IPS-NIHi7 (cell line): ENCODE measurements around the gene SMYD1.
A peak's percentile ranks its signal among the peaks of the same experiment; 100 is the strongest.

Experiments used
- DNase-seq: peaks from one replicate; pipeline ENCODE4 v3.0.0; 2012; ENCODE audit warnings: mixed read lengths; ENCODE audit errors: extremely low spot score

The SMYD1 gene

DNA sequence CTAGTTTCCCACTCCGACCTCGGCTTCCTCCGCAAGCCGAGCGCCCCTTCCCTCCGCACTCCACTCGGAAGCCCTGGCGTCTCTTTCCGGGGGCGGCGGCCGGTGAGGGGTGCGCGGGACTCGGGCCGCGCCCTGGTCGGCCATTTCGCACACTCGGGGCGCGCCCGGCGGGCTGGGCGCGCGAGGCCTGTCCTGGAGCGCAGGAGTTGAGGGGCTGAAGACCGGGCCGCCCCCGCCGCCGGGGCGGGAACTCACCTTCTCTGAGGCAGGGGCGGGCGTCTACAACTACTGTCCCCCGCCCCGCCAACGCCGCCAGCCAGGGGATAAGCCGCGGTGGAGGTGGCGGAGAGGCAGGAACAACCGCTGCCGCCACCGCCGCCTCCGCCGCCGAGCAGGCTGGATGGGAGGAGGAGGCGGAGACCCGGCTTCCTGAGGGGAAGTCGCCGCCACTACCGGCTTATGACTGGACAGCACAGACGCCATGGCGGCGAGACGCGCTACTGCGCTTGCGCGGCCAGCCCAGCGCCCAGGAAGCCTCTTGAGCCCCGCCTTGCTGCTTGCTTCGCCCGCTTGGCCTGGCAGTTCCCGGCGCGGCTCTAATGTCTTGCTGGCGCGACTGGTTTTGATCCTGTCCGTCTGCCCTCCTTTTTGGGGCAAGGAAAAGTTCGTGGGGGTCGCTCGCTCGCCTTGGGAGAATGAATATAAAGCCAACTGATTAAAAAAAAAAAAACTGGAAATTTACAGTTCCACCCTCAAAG is 12.1 kb upstream of the SMYD1 start, which contains the start of gene KRCC1:
Gene KRCC1, minus strand, starts transcription at position 413 of the 758 bp plus-strand sequence. CDS start 27,220 bp downstream, outside the sequence.
- DNase-seq = peak; percentile 97

- no peak for DNase-seq
Observed at GRCh38 chr2:88057437-88057844, 10.2 kb upstream of the SMYD1 start.

DNA sequence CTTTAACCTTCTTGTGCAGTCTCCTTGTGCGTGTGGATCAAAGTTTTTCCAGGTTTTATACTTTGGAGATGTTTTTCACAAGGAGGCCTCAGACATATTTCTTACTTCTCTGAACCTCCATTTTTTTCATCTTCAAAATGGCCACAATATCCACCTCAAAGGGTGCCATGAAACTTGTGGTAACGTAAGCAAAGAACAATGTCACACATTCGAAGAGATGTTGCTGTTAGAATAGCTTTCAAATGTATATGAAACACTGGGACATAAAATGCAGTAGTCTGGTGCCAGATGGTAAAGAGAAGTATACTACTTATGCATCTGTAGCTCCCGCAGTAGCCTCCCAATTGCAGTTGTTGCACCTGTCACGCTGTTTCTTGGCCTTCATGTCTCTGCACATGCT is 9.4 kb upstream of the SMYD1 start:
- DNase-seq = no peak

DNA sequence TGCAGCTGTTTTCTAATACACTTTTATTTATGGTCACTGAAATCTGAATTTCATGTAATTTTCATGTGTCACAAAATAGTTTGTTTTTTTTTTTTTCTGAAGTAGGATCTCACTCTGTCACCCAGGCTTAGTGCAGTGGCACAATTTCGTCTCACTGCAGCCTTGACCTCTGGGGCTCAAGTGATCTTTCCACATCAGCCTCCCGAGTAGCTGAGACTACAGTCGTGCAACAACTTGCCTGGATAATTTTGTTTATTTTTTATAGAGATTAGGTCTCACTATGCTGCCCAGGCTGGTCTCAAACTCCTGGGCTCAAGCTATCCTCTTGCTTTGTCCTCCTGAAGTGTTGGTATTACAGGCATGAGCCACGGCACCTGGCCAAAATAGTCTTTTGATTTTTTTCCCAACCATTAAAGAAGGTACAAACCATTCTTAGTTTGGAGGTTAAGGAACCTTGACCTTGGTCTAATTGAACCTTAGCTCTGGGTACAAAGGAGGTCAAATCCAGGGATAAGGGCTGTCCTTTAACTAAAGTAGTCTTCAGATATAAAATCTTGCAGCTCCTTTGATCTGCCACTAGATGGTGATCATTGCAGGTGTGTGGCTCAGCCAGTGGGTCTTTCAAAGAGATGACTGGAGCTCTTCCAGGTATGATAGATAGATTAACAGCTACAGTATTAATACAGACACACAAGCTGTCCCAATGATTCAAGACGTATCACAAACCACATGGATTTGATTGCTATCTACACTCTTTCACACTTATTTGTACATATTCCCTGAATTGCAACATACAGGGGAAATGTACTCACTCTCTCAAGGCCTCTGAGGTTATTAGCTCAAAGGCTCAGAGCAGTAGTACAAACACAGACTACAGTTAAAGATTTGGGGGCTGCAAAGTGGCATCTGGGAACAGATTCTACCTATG is 7.4 kb upstream of the SMYD1 start:
- peak; percentile 66 for DNase-seq

DNA sequence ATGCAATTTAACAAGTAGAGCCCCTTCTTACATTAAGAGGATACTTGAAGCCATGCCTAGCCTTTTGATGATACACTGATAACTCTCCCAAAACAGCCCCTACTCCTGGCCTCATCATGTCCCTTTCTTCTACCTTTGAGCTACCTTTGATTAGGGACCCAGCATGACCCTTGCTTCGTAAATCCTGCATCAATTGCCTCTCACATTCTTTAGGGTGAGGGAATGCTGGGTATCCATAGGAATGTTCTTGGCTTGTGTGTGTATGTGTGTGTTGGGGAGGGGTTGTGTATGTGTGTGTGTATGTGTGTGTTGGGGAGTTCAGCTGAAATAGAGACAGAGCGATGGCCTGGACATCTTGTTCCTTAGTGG is 6.7 kb upstream of the SMYD1 start:
- no peak for DNase-seq

DNA sequence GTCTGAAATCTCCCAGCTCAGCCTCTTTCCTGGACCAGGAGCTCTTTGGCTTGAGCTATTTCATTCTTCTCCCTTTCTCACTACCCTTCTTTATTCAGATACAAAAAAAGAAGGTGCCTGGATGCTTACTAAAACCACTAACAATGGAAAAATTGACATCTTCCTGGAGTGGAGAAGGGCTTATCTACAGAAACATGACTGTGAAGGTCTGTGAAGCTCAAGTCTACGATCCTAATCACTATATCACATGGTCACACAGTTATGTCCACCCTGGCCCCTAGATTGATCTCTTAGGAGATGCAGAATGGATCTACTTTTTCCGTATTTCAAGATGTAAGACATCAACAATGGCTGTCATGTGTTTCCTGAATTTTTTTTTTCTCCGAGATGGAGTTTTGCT is 6.3 kb upstream of the SMYD1 start:
- DNase-seq = no peak

- DNase-seq = no peak
Observed at GRCh38 chr2:88066543-88066942, 1.1 kb upstream of the SMYD1 start.

DNA sequence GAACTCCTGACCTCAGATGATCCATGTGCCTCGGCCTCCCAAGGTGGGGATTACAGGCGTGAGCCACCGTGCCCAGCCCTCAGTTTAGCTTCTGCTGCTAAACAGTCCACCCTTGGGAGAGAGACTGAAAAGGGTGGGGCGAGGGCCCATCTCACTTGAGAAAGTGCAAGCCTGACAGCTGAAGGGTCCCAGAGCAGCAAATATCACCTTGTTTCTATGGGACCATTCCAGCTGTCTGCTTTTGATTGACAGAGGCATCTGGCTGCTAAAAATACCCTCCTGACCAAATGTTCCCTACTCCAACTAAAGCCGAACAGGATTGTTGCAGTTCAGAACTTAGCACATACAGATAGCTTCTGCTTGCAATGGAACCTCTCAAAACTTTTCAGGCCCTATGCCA is 436 bp upstream of the SMYD1 start:
- no peak for DNase-seq

GRCh38 chr2:88068044-88068443 is 419 bp downstream of the SMYD1 start:
- no peak for DNase-seq

DNA sequence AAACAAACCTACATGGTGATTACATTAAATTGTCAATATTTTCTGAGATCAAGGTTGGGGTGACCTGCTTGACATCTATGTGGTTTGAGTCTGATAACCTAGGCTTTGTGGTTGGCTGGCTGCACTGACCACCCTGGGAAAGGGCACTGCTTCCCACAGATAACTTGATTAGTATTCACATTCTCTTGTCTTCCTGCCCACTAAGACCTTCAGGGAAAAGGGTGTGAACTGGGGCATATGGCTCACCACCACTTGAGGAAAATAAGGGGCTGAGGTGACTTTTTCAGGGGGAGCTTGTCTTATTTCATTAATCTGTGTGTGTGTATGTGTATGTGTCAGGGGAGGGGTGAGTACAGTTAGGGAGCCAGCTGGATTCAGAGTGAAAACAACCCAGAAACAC is 1.5 kb downstream of the SMYD1 start:
- no peak for DNase-seq

DNA sequence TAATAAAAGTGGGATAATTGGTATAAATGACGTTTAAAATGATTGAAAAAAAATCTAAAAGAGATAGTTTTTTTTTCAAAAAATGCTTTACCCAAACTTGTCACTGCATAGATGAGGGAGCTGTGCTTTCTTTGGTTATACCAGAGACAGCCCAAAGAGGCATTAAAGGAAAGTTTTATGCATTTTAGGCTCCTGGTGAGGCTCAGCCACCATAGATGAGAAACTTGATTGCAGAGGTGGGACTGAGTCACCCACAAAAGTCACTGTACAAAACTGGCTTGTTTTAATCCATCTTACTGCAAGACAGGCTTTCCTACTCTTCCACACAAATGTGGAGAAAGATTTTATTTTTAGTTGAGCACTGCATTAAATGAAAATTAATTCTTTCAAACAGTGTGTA is 2.4 kb downstream of the SMYD1 start:
- no peak for DNase-seq

GRCh38 chr2:88071365-88071764 is 3.7 kb downstream of the SMYD1 start:
- peak; percentile 46 for DNase-seq

GRCh38 chr2:88074150-88074549 is 6.5 kb downstream of the SMYD1 start:
- DNase-seq = no peak

- no peak for DNase-seq
Observed at GRCh38 chr2:88074854-88075292, 7.2 kb downstream of the SMYD1 start.

GRCh38 chr2:88077080-88077479 is 9.5 kb downstream of the SMYD1 start:
- DNase-seq = no peak

DNA sequence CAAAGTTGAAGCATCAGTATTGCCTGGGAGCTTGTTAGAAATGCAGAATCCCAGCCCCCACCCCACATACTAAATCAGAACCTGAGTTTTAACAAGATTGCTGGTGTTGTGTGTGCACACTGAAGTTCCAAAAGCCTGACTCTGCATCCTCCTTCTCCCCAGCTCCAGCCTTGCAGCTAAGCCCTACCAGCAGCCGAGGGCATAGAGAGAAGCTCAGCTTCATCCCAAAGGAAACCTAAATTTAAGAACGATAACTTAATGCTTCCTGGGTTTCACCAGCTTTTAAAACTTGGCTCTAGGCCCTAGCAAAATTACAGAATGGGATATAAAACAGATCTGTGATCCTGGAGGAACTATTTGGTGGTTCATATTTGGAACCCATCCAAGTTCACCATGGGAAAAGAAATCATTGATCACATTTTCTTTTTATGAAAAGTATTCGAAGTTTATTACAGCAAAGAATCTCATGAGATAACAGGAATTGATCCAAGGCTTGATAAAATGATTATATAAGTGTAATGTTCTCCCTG is 11.1 kb downstream of the SMYD1 start:
- DNase-seq = no peak

GRCh38 chr2:88080545-88080944 is 12.9 kb downstream of the SMYD1 start:
- no peak for DNase-seq

GRCh38 chr2:88081924-88082608 is 14.4 kb downstream of the SMYD1 start:
- no peak for DNase-seq

DNA sequence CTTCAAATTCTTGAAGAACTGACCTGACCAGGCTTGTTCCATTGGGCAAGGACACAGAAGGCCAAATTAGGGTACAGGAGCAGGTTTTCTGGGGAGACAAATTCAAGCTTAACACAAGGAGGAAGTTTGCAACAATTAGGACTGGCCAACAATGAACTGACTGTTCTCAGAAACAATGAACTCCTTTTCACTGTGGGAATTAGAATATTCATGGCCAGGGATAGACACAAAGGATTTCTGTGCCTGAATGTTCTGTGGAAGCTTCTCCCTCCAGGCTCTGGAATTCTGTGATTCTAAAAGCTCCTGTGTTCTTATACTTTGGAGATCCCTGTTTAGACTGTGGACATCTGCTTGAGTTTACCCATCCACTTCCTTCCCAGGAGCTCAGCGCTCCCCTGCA is 15.2 kb downstream of the SMYD1 start:
- no peak for DNase-seq

DNA sequence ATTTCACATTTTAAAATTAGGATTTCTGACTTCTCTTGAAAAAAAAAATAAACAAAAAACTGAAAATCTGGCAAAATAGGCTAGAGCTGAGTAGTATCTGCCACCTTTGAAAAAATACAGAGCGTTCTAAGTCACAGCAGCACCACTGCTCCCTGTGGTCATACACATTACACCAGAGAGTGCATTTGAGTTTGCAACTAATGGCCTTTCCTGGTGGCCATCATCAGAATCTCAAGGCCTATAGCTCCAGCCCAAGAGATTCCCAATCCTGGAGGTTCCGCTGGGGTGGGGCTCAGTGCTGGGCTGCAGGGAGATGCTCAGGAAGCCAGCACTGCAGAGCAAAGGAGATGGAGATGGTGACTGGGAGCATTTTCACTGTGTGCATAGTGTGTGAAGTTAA is 17.5 kb downstream of the SMYD1 start:
- no peak for DNase-seq

DNA sequence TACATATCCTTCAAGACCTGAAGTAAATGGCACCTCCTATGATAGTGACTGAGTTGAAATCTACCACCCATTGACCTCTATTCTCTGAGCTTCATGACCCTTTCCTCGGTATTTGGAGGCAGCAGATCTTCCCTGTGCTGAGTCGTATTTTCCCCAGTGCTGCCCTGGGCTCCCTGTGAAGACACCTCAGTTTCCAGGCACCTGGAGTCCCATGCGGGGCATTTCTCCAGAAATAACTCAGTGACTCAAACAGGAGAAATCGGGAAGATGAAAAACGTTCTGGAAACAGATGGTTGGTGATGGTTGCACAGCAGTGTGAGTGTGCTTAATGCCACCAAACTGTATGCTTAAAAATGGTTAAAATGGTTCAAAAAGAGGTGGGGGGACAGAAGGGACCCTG is 18.0 kb downstream of the SMYD1 start:
- no peak for DNase-seq

DNA sequence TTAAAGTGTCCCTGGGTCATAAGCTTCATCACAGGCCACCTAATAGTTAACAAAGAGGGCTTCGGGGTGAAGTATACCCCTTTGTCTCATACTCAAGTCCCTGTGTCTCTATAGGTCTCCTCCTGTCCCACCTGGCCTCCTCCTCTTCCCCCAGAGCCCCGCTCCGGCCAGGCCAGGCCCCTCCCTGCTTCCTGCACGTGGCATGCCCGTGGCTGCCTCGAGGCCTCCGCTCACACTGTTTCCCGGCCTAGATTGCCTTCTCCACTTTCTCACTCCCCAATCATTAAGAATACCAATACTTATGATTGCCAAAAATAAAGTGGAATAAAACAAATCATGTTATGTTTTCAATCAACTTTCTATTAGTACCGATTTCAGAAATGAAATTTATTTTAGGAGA is 18.8 kb downstream of the SMYD1 start:
- no peak for DNase-seq
